ENCODE data around the gene TMEM121. TPM values are rescaled to one million over a fixed set of nuclear protein-coding genes. Genes with fewer than 3 reads are reported as not detected.
"Not testable (repeated sequence)": the region's sequence is repeated elsewhere in the genome, so short reads cannot be mapped to it uniquely, and the experiment has no call there.

TMEM121 gene
- total RNA-seq, 1 experiment from 2014 or later: 2.5 TPM

- DNase-seq (ENCODE audit: low spot score): no peak
Observed at GRCh38 chr14:105570482-105570881, 44.1 kb downstream of the TMEM121 start.

DNA sequence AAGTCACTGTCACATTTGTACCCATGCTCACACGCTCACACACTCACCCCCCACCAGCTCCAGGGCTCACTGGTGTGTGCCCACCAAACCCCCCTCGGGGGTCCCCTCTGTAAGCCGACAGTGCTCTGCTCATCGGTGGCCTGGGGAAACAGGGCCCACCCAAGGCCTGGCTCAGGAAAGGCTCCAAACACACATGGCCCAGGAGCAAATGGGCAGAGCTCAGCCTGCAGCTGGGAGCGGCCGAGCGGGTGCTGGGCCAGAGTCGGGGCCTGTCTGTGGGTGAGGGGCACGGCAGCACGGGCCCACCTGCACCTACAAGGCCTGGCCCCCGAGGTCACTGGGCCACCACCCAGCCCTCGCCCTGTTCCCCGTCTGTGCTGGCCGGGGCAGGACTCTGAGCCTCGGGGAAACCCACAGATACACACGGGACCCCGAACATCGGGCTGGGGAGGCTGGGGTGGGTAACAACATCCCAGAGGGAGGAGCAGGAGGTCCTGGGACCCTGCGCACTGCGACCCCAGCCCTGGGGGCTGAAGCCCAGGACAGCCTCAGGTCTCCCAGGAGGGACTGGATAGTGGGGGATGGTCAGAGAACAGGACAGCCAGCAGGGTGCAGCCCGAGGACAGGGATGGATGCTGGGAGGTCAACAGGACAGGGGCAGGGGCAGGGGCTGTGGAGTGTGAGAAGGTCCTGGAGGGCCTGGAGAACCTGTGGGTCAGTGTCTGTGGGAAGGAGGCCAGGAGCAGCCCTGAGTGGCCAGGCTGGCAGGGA is 45.0 kb downstream of the TMEM121 start:
- not testable (repeated sequence) for DNase-seq (ENCODE audit: low spot score)

DNA sequence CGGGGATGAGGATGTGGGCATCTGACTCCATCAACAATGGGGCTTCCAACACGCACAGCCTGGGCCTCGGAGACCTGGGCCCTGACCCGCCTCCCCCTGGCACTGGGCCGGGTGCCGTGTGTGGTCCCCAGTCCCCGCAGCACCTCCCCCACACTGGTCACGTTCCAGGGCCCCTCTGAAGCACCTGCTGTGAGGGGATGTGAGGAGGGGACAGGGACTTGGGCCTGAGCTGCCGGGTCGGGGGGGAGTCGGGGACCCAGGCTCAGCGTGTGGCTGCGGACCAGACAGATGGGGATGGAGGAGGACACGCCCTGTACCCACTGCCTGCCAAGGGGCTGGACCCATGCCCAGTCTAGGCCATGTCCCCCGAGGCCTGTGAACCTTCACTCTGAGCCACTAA is 45.7 kb downstream of the TMEM121 start:
- not testable (repeated sequence) for DNase-seq (ENCODE audit: low spot score)

GRCh38 chr14:105573841-105574240 is 47.5 kb downstream of the TMEM121 start:
- not testable (repeated sequence) for DNase-seq (ENCODE audit: low spot score)

GRCh38 chr14:105574411-105574810 is 48.0 kb downstream of the TMEM121 start:
- not testable (repeated sequence) for DNase-seq (ENCODE audit: low spot score)

GRCh38 chr14:105575016-105575700 is 48.8 kb downstream of the TMEM121 start:
- not testable (repeated sequence) for DNase-seq (ENCODE audit: low spot score)

GRCh38 chr14:105576525-105577088 is 50.2 kb downstream of the TMEM121 start:
- DNase-seq (ENCODE audit: low spot score): no peak

DNA sequence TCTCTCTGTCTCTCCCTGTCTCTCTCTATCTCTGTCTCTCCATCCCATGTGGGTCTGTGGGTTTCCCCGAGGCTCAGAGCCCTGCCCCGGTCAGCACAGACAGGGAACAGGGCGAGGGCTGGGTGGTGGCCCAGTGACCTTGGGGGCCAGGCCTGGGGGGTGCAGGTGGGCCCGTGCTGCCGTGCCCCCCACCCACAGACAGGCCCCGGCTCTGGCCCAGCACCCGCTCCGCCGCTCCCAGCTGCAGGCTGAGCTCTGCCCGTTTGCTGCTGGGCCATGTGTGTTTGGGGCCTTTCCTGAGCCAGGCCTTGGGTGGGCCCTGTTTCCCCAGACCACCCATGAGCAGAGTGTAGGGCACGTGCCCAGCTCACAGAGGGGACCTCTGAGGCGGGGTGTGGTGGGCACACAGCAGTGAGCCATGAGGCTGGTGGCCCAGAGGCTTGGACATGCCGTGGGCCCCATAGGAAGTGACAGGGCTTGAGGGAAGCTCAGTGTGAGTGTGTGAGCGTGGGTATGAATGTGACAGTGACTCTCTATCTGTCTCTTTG is 51.0 kb downstream of the TMEM121 start:
- DNase-seq (ENCODE audit: low spot score): no peak

- no peak for DNase-seq (ENCODE audit: low spot score)
Observed at GRCh38 chr14:105578070-105578469, 51.7 kb downstream of the TMEM121 start.

DNA sequence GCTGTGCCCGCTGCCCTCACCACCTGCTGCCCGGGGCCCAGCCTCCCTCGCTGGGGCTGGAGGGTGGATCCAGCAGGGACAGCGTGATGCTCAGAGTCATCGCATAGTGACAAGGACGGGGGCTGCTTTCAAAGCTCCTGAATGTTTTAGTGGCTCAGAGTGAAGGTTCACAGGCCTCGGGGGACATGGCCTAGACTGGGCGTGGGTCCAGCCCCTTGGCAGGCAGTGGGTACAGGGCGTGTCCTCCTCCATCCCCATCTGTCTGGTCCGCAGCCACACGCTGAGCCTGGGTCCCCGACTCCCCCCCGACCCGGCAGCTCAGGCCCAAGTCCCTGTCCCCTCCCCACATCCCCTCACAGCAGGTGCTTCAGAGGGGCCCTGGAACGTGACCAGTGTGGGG is 52.8 kb downstream of the TMEM121 start:
- not testable (repeated sequence) for DNase-seq (ENCODE audit: low spot score)

Other genes with a start within 250 kb of the TMEM121 start
- 12.6 and 13.6 TPM in 2 replicates for gene BRF1, start 225.6 kb upstream of the TMEM121 start, total RNA-seq (2014; rRNA removed; shearing (Covaris generic))
- gene PACS2, start 211.8 kb upstream of the TMEM121 start, total RNA-seq (2014; rRNA removed; shearing (Covaris generic)): 12.6 and 14.4 TPM in 2 replicates
- gene TEX22, start 128.0 kb upstream of the TMEM121 start, total RNA-seq (2014; rRNA removed; shearing (Covaris generic)): 0.04 TPM in 1 of 2 replicates, not detected in the other
- 17.2 and 24.0 TPM in 2 replicates for gene MTA1, start 106.8 kb upstream of the TMEM121 start, total RNA-seq (2014; rRNA removed; shearing (Covaris generic))
- 16.2 and 26.9 TPM in 2 replicates for gene CRIP2, start 51.8 kb upstream of the TMEM121 start, total RNA-seq (2014; rRNA removed; shearing (Covaris generic))
- gene CRIP1, start 39.7 kb upstream of the TMEM121 start, total RNA-seq (2014; rRNA removed; shearing (Covaris generic)): not detected in 2 replicates
- 15.4 and 17.3 TPM in 2 replicates for gene TEDC1, start 35.3 kb upstream of the TMEM121 start, total RNA-seq (2014; rRNA removed; shearing (Covaris generic))